HepG2 (cell line): Measurements from ENCODE around the gene UBE3A. TPM values are rescaled to one million over a fixed set of nuclear protein-coding genes. Genes with fewer than 3 reads are reported as not detected.

Experiments
- ATAC-seq: fragments of 200-7000 bp; cut with Tn5 transposase; 3 replicates; pipeline ENCODE4 v1.9.1; 2020; ENCODE audit warnings: mild to moderate bottlenecking, moderate library complexity
- BruUV-seq: library from RNA; stranded (reverse); fragments of 400-500 nt; replicated peaks from 2 replicates; lab custom pipeline; 2021; lab: Mats Ljungman, UMichigan
- CTCF ChIA-PET: fragments of 300-600 bp; formaldehyde crosslinking; extraction: SDS; loops from one replicate; lab custom pipeline; 2021; ENCODE audit warnings: low total read pairs, inconsistent platforms, low intra/inter-chr PET ratio; lab: Yijun Ruan, JAX
- POLR2A ChIA-PET: fragments of 350-600 bp; sonication (Branson Sonifier 250); formaldehyde crosslinking; loops from one replicate; lab custom pipeline; 2020; ENCODE audit warnings: antibody characterized with exemption, inconsistent platforms; lab: Yijun Ruan, JAX
- DNase-seq: peaks from one replicate; pipeline ENCODE4 v3.0.0-alpha.2; 2015; ENCODE audit warnings: low spot score
- FAIRE-seq: peaks from 3 replicates; lab custom pipeline; 2011; peaks lifted over from hg19 to GRCh38; lab: Jason Lieb, UNC
- H2AFZ ChIP-seq: one replicate; pipeline ENCODE4 v1.6.1; 2011; ENCODE audit warnings: low read length, inconsistent platforms
- H3K27ac ChIP-seq: fragments of 300-600 bp; 3 replicates; pipeline ENCODE4 v1.8.0; 2011; ENCODE audit warnings: mixed run types, mild to moderate bottlenecking, mixed read lengths, low read length, inconsistent platforms; ENCODE audit not compliant: insufficient read depth; ENCODE audit errors: extremely low read length
- H3K27me3 ChIP-seq, 2 experiments: fragments of 200-600 bp in 1 of 2; 2 replicates in 1 of 2; 3 replicates in 1 of 2; pipeline versions ENCODE4 v1.6.0 to v1.8.0; 2011; ENCODE audit warnings: low read length in 2 of 2, mild to moderate bottlenecking in 2 of 2, moderate library complexity in 2 of 2, inconsistent platforms in 1 of 2; ENCODE audit not compliant: insufficient read depth in 2 of 2, control insufficient read depth in 1 of 2
- H3K36me3 ChIP-seq, 2 experiments: fragments of 200-600 bp in 1 of 2; replicated peaks in 1 of 2; 2 replicates in 1 of 2; 3 replicates in 1 of 2; pipeline versions ENCODE4 v1.5.1 to v1.8.0; 2011; ENCODE audit warnings: low read length in 2 of 2, inconsistent platforms in 1 of 2; ENCODE audit not compliant: insufficient read depth in 2 of 2, control insufficient read depth in 1 of 2
- H3K4me1 ChIP-seq: 2 replicates; pipeline ENCODE4 v1.5.1; 2012; ENCODE audit warnings: low read length, inconsistent platforms; ENCODE audit not compliant: insufficient read depth
- H3K4me2 ChIP-seq: 2 replicates; pipeline ENCODE4 v1.6.0; 2011; ENCODE audit warnings: low read depth, low read length, inconsistent platforms
- H3K4me3 ChIP-seq, 3 experiments: fragments of 200-600 bp in 1 of 3; sonication (generic), shearing (Covaris generic) in 1 of 3; replicated peaks in 1 of 3; 2 replicates each; pipeline ENCODE4 v1.5.1; 2011 to 2016; ENCODE audit warnings: low read length in 3 of 3, inconsistent platforms in 2 of 3, low read depth in 2 of 3, mild to moderate bottlenecking in 2 of 3, control low read depth in 1 of 3, mixed read lengths in 1 of 3; ENCODE audit not compliant: insufficient read depth in 1 of 3
- H3K79me2 ChIP-seq: one replicate; pipeline ENCODE4 v1.6.1; 2011; ENCODE audit warnings: low read length, inconsistent platforms; ENCODE audit not compliant: insufficient read depth
- H3K9ac ChIP-seq: 2 replicates; pipeline ENCODE4 v1.6.0; 2011; ENCODE audit warnings: mild to moderate bottlenecking, low read depth, low read length, inconsistent platforms; ENCODE audit not compliant: insufficient read depth
- H3K9me3 ChIP-seq: 2 replicates; pipeline ENCODE4 v1.5.1; 2012; ENCODE audit warnings: mild to moderate bottlenecking, low read length
- H4K20me1 ChIP-seq: 2 replicates; pipeline ENCODE4 v1.6.0; 2011; ENCODE audit warnings: inconsistent platforms, mild to moderate bottlenecking, low read length, moderate library complexity; ENCODE audit not compliant: insufficient read depth
- HNF4G ChIP-seq, 2 experiments: sonication (generic) in 1 of 2; formaldehyde crosslinking in 1 of 2; IDR thresholded peaks; 2 replicates each; pipeline versions ENCODE4 v1.4.0 to v1.6.1; 2011 to 2020; ENCODE audit warnings: borderline replicate concordance in 2 of 2, low read depth in 2 of 2, mild to moderate bottlenecking in 2 of 2, low read length in 1 of 2, missing genetic modification reagents in 1 of 2, moderate library complexity in 1 of 2
- RBM22 ChIP-seq: fragments of 200-400 bp; formaldehyde crosslinking; optimal IDR thresholded peaks from 2 replicates; pipeline ENCODE3; 2017; ENCODE audit warnings: mild to moderate bottlenecking, low read length, moderate library complexity
- RNF2 ChIP-seq: fragments of 450-650 bp; conservative IDR thresholded peaks from 2 replicates; pipeline ENCODE4 v1.6.1; 2016; ENCODE audit warnings: low read depth
- TCF7 ChIP-seq: sonication (generic); IDR thresholded peaks from 2 replicates; pipeline ENCODE4 v1.6.1; 2016; ENCODE audit warnings: antibody characterized with exemption, low read depth
- ZEB1 ChIP-seq: IDR thresholded peaks from 2 replicates; pipeline ENCODE4 v1.6.1; 2012; ENCODE audit warnings: mild to moderate bottlenecking, low read depth, inconsistent platforms; ENCODE audit not compliant: insufficient replicate concordance
- ZNF136 ChIP-seq: sonication (generic); formaldehyde crosslinking; IDR thresholded peaks from 2 replicates; pipeline ENCODE4 v1.8.1; 2022; ENCODE audit warnings: low read depth, mild to moderate bottlenecking, moderate library complexity, missing genetic modification reagents
- ZNF253 ChIP-seq: sonication (generic); formaldehyde crosslinking; IDR thresholded peaks from 2 replicates; pipeline ENCODE4 v1.8.0; 2022; ENCODE audit warnings: mild to moderate bottlenecking, missing genetic modification reagents, borderline replicate concordance
- WGBS: methylation state at CpG from one replicate; pipeline ENCODE4 v1.1.6; 2017; ENCODE audit warnings: low lambda C conversion rate; 5-methylcytosine and 5-hydroxymethylcytosine counted together
- in situ Hi-C: cut with HindIII; loops from 2 replicates; pipeline ENCODE4 v1.10.0; 2017; ENCODE audit warnings: low pct_unique_long_range_greater_than_20kb; ENCODE audit not compliant: extremely low pct_ligation_motif_present
- intact Hi-C: fragments of 100-400 bp; cut with micrococcal nuclease; formaldehyde crosslinking; loops from one replicate; pipeline ENCODE4 v1.10.0; 2022; ENCODE audit not compliant: unreplicated experiment
- polyA plus RNA-seq, 8 experiments: library from polyadenylated mRNA; depleted of rRNA in 3 of 8; stranded (reverse) in 7 of 8; unstranded in 1 of 8; fragments of >200 nt; fragmentation: Illumina TruSeq in 4 of 8; extraction: Trizol in 4 of 8; gene quantifications; 2 replicates each; pipeline versions ENCODE4 v1.2.1 to v1.2.3, GENCODE V29; 2011 to 2016; ENCODE audit warnings: low read depth in 4 of 8, missing spikeins in 1 of 8, mixed read lengths in 1 of 8; ENCODE audit not compliant: insufficient read depth in 1 of 8
- total RNA-seq, 5 experiments: library from RNA; depleted of rRNA; stranded (reverse); fragments of >200 nt; fragmentation: Illumina TruSeq; extraction: Trizol; gene quantifications; 2 replicates each; pipeline ENCODE4 v1.2.3, GENCODE V29; 2016; ENCODE audit warnings: low read depth in 1 of 5
- TF ChIP-seq, protein P1 (sequence below): sonication (generic); formaldehyde crosslinking; IDR thresholded peaks from 2 replicates; pipeline ENCODE4 v1.5.1; 2020; ENCODE audit warnings: mild to moderate bottlenecking, moderate library complexity, missing genetic modification reagents

The UBE3A gene
- total and polyA plus RNA-seq, 2 of the 13 experiments (the other 11 are each of a cell fraction or from before 2014, with no cell fraction given), result 17.3 to 80.5 TPM

DNA sequence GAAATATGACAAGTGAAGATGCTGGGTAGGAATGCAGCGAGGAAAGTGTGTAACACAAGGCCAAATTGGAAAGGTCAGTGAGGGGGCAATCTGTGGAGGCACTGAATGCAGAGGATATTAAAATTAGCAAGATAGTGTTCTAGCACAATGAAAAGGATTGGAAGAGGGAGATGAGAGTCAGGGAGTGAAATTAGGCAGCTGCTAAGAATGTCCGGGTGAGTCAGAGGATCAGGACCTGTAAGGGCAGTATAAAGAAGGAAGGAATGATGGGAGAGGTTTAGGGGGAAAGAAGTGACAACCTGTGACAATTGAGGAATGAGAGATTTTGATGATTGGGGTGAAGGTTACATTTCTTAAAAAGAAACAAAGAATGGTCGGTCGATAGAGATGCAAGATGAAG is 103.5 kb downstream of the UBE3A start:
- no peak overlapping the region for H2AFZ ChIP-seq
- H3K4me2 ChIP-seq, result no peak overlapping the region
- intact Hi-C loops (no loop called here), in situ Hi-C loops (no loop called here)
- peaks cover 12% of the 10 kb centered on the region for H3K9me3 ChIP-seq
- no TSS peak for BruUV-seq
- ChIA-PET CTCF (no interaction called here), POLR2A (no interaction called here)
- H3K27me3 ChIP-seq, result no peaks in the 10 kb centered on the region
- no peaks in the 10 kb centered on the region for H3K79me2 ChIP-seq
- DNase-seq (no peak), ATAC-seq (no peak), FAIRE-seq (no peak)
- no peak overlapping the region for H3K4me3 ChIP-seq
- no peaks in the 10 kb centered on the region for H4K20me1 ChIP-seq
- no peak overlapping the region for H3K9ac ChIP-seq
- H3K27ac ChIP-seq, result no peak overlapping the region
- H3K36me3 ChIP-seq, result peaks cover 1 to 23% of the 10 kb centered on the region in 2 experiments; a peak in 3 of 5 replicates
- 98% methylated on average over 4 of the region's 4 CpGs for WGBS
- TF ChIP-seq, protein P1, sequence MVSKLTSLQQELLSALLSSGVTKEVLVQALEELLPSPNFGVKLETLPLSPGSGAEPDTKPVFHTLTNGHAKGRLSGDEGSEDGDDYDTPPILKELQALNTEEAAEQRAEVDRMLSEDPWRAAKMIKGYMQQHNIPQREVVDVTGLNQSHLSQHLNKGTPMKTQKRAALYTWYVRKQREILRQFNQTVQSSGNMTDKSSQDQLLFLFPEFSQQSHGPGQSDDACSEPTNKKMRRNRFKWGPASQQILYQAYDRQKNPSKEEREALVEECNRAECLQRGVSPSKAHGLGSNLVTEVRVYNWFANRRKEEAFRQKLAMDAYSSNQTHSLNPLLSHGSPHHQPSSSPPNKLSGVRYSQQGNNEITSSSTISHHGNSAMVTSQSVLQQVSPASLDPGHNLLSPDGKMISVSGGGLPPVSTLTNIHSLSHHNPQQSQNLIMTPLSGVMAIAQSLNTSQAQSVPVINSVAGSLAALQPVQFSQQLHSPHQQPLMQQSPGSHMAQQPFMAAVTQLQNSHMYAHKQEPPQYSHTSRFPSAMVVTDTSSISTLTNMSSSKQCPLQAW (CRISPR knock-in tag), result no peak
- no peak for TF ChIP-seq ZEB1
- TF ChIP-seq TCF7, result no peak
- TF ChIP-seq ZNF136 (CRISPR knock-in tag), result no peak
- TF ChIP-seq RNF2, result no peak
- no peak for TF ChIP-seq HNF4G (IDR thresholded peaks at IDR 0.05; ENCODE audit: borderline replicate concordance, low read depth, low read length)
- no peak for TF ChIP-seq HNF4G (CRISPR knock-in tag; IDR thresholded peaks at IDR 0.05; ENCODE audit: borderline replicate concordance, low read depth)
- H3K4me1 ChIP-seq, result peaks cover 5% of the 10 kb centered on the region; the same call in 1 of the 2 replicates

DNA sequence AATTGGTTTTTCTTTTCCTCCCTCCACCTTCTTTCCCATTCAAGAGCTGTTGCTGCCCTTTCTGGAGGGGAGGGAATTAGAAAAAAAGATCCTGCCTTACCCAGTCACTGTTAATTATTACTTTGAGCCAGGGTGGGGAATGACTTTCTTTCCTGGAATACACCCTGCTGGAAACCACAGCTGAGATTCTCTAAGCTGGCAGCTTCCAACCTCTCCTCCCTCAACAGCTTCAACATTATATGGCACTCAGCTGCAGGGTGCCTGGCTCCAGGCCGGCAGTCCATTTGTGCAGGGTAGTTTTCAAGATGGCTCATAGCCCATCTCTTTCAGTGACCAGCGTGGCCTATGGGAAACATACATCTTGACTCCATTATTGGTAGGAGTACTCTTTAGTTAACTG is 105.8 kb downstream of the UBE3A start:
- Histone ChIP-seq H4K20me1 (no peaks in the 10 kb centered on the region), H2AFZ (no peak overlapping the region), H3K4me1 (peaks cover 14% of the 10 kb centered on the region), H3K4me2 (no peak overlapping the region), H3K27me3 (no peaks in the 10 kb centered on the region), H3K9ac (no peak overlapping the region), H3K79me2 (no peaks in the 10 kb centered on the region), H3K4me3 (no peak overlapping the region), H3K27ac (no peak overlapping the region), H3K9me3 (peaks cover 12% of the 10 kb centered on the region), H3K36me3 (peaks cover 1 to 9% of the 10 kb centered on the region in 2 experiments; a peak in 2 of 5 replicates)
- FAIRE-seq (no peak), DNase-seq (no peak), ATAC-seq (no peak)
- no peak for TF ChIP-seq ZNF253 (CRISPR knock-in tag)
- TF ChIP-seq RBM22, result peak; percentile 77
- ChIA-PET POLR2A (no interaction called here), CTCF (no interaction called here)
- no TSS peak for BruUV-seq
- 92% methylated on average over 2 of the region's 2 CpGs for WGBS
- in situ Hi-C loops, result no loop called here
- intact Hi-C loops, result no loop called here
